OCI-LY7 (cell line): Measurements from ENCODE around the gene ARHGAP24.

Experiments used
- CTCF ChIP-seq: fragments of 200-600 bp; sonication (generic); conservative IDR thresholded peaks from 2 replicates; pipeline ENCODE4 v1.5.1; 2014; ENCODE audit warnings: mild to moderate bottlenecking, antibody characterized with exemption, low read length, moderate library complexity, mixed read lengths
- EZH2phosphoT487 ChIP-seq: fragments of 200-600 bp; sonication (generic); IDR thresholded peaks from 2 replicates; pipeline ENCODE4 v1.6.1; 2018; ENCODE audit warnings: low read depth, borderline replicate concordance, mild to moderate bottlenecking, mixed run types, antibody characterized with exemption, low read length, moderate library complexity, mixed read lengths

GRCh38 chr4:85708468-85708867, 233.5 kb downstream of the ARHGAP24 start:
- TF ChIP-seq EZH2phosphoT487 (no peak), CTCF (peak; percentile 52; the same call in 1 of the 2 replicates)
